H1 (cell line): ENCODE measurements around the gene FAM13C. TPM values are rescaled to one million over a fixed set of nuclear protein-coding genes. Genes with fewer than 3 reads are reported as not detected.

ENCODE experiments used
- CTCF ChIA-PET: fragments of 300-600 bp; sonication (Branson Sonifier 250); formaldehyde crosslinking; loops from one replicate; lab custom pipeline; 2021; ENCODE audit not compliant: partially characterized antibody; lab: Charles Lee
- POLR2A ChIA-PET: fragments of 300-600 bp; sonication (Branson Sonifier 250); formaldehyde crosslinking; loops from one replicate; lab custom pipeline; 2021; ENCODE audit warnings: inconsistent platforms; ENCODE audit not compliant: partially characterized antibody; lab: Charles Lee
- DNase-seq, 2 experiments: peaks; one replicate each; pipeline versions ENCODE4 v3.0.0 to v3.0.0-alpha.2; 2010 to 2022; ENCODE audit warnings: low spot score in 2 of 2, low read depth in 1 of 2, mixed read lengths in 1 of 2
- FAIRE-seq: peaks from 2 replicates; lab custom pipeline; 2011; peaks lifted over from hg19 to GRCh38; lab: Jason Lieb, UNC
- H2AFZ ChIP-seq: 2 replicates; pipeline ENCODE4 v1.8.1; 2012; ENCODE audit warnings: low read length, inconsistent platforms
- H2AK5ac ChIP-seq: 2 replicates; pipeline ENCODE4 v1.6.1; 2013; ENCODE audit warnings: low read depth, low read length
- H2BK120ac ChIP-seq: replicated peaks from 2 replicates; pipeline ENCODE3; 2013; ENCODE audit warnings: low read depth, low read length, inconsistent platforms
- H2BK12ac ChIP-seq: 2 replicates; pipeline ENCODE4 v1.6.1; 2013; ENCODE audit warnings: low read depth, low read length
- H2BK15ac ChIP-seq: 2 replicates; pipeline ENCODE4 v1.6.1; 2013; ENCODE audit warnings: low read length
- H2BK20ac ChIP-seq: 2 replicates; pipeline ENCODE4 v1.6.1; 2013; ENCODE audit warnings: low read length
- H2BK5ac ChIP-seq: 2 replicates; pipeline ENCODE4 v1.6.1; 2013; ENCODE audit warnings: low read depth, low read length
- H3K14ac ChIP-seq: 2 replicates; pipeline ENCODE4 v1.6.1; 2013; ENCODE audit warnings: inconsistent platforms; ENCODE audit not compliant: insufficient read length
- H3K18ac ChIP-seq: 2 replicates; pipeline ENCODE4 v1.6.1; 2013; ENCODE audit warnings: low read length; ENCODE audit errors: extremely low read depth
- H3K23ac ChIP-seq: 2 replicates; pipeline ENCODE4 v1.6.1; 2013; ENCODE audit warnings: inconsistent platforms; ENCODE audit not compliant: insufficient read length
- H3K23me2 ChIP-seq: 2 replicates; pipeline ENCODE4 v1.6.1; 2013; ENCODE audit warnings: low read depth, low read length
- H3K27ac ChIP-seq: 2 replicates; pipeline ENCODE4 v1.6.1; 2011; ENCODE audit warnings: low read depth, low read length, inconsistent platforms
- H3K27me3 ChIP-seq, 4 experiments: replicated peaks in 1 of 4; 1 replicate in 1 of 4; 2 replicates in 3 of 4; pipeline versions ENCODE4 v1.6.1 to v1.8.1; 2011 to 2013; ENCODE audit warnings: low read length in 3 of 4, mild to moderate bottlenecking in 3 of 4, inconsistent platforms in 2 of 4, mixed read lengths in 2 of 4, moderate library complexity in 1 of 4; ENCODE audit not compliant: control insufficient read depth in 3 of 4, insufficient read depth in 3 of 4; ENCODE audit errors: extremely low read depth in 1 of 4
- H3K36me3 ChIP-seq, 4 experiments: 2 replicates each; pipeline versions ENCODE4 v1.6.1 to v1.8.1; 2011 to 2013; ENCODE audit warnings: mild to moderate bottlenecking in 4 of 4, low read length in 3 of 4, moderate library complexity in 2 of 4, control low read depth in 1 of 4, inconsistent platforms in 1 of 4; ENCODE audit not compliant: insufficient read depth in 4 of 4, control insufficient read depth in 2 of 4
- H3K4ac ChIP-seq: replicated peaks from 2 replicates; pipeline ENCODE3; 2013; ENCODE audit warnings: low read length, low read depth, mixed read lengths, inconsistent platforms; ENCODE audit not compliant: insufficient read length
- H3K4me1 ChIP-seq, 4 experiments: replicated peaks in 1 of 4; 1 replicate in 1 of 4; 2 replicates in 3 of 4; pipeline versions ENCODE4 v1.6.1 to v1.8.1; 2011 to 2013; ENCODE audit warnings: low read length in 3 of 4, inconsistent platforms in 2 of 4, mixed read lengths in 1 of 4; ENCODE audit not compliant: insufficient read depth in 4 of 4, control insufficient read depth in 3 of 4
- H3K4me2 ChIP-seq, 2 experiments: 2 replicates each; pipeline versions ENCODE4 v1.6.1 to v1.8.1; 2011 to 2013; ENCODE audit warnings: low read depth in 2 of 2, low read length in 2 of 2, control low read depth in 1 of 2, inconsistent platforms in 1 of 2, mild to moderate bottlenecking in 1 of 2; ENCODE audit not compliant: insufficient read depth in 1 of 2
- H3K4me3 ChIP-seq, 4 experiments: fragments of 200-600, 300-600 bp in 1 of 4; sonication (generic), shearing (Covaris generic), sonication (Bioruptor Twin) in 1 of 4; 2 replicates each; pipeline versions ENCODE4 v1.5.1 to v1.8.1; 2011 to 2016; ENCODE audit warnings: low read length in 4 of 4, low read depth in 3 of 4, control low read depth in 2 of 4, inconsistent platforms in 2 of 4, mild to moderate bottlenecking in 2 of 4, mixed read lengths in 1 of 4, moderate library complexity in 1 of 4; ENCODE audit not compliant: insufficient read depth in 2 of 4; ENCODE audit errors: extremely low read depth in 1 of 4
- H3K56ac ChIP-seq: replicated peaks from 2 replicates; pipeline ENCODE3; 2013; ENCODE audit warnings: low read depth, mild to moderate bottlenecking, mixed read lengths, low read length, inconsistent platforms; ENCODE audit not compliant: insufficient read length
- H3K79me1 ChIP-seq: 2 replicates; pipeline ENCODE4 v1.6.1; 2013; ENCODE audit warnings: low read depth, low read length, control low read depth
- H3K79me2 ChIP-seq, 2 experiments: 2 replicates each; pipeline versions ENCODE4 v1.6.1 to v1.8.1; 2012 to 2013; ENCODE audit warnings: low read length in 2 of 2, mild to moderate bottlenecking in 2 of 2, inconsistent platforms in 1 of 2; ENCODE audit not compliant: insufficient read depth in 2 of 2, control insufficient read depth in 1 of 2
- H3K9ac ChIP-seq, 4 experiments: replicated peaks in 1 of 4; 1 replicate in 1 of 4; 2 replicates in 3 of 4; pipeline versions ENCODE4 v1.6.1 to v1.8.1; 2011 to 2013; ENCODE audit warnings: low read depth in 3 of 4, low read length in 3 of 4, control low read depth in 2 of 4, mild to moderate bottlenecking in 2 of 4, moderate library complexity in 2 of 4, inconsistent platforms in 1 of 4; ENCODE audit errors: extremely low read depth in 1 of 4
- H3K9me3 ChIP-seq, 2 experiments: 2 replicates each; pipeline versions ENCODE4 v1.6.1 to v1.8.1; 2012 to 2013; ENCODE audit warnings: mild to moderate bottlenecking in 2 of 2, moderate library complexity in 2 of 2, control low read depth in 1 of 2, inconsistent platforms in 1 of 2, low read depth in 1 of 2, low read length in 1 of 2, mixed read lengths in 1 of 2; ENCODE audit not compliant: insufficient read depth in 2 of 2
- H4K20me1 ChIP-seq, 2 experiments: replicated peaks in 1 of 2; 2 replicates each; pipeline versions ENCODE3 to v1.8.1; 2011 to 2013; ENCODE audit warnings: inconsistent platforms in 2 of 2, low read length in 2 of 2, mild to moderate bottlenecking in 1 of 2; ENCODE audit not compliant: insufficient read depth in 2 of 2, control insufficient read depth in 1 of 2
- H4K5ac ChIP-seq: 2 replicates; pipeline ENCODE4 v1.6.1; 2013; ENCODE audit warnings: low read length, low read depth, mixed read lengths, inconsistent platforms; ENCODE audit not compliant: insufficient read length
- H4K8ac ChIP-seq: 2 replicates; pipeline ENCODE4 v1.8.0; 2013; ENCODE audit warnings: mild to moderate bottlenecking, moderate library complexity, low read length, inconsistent platforms; ENCODE audit not compliant: insufficient read depth; ENCODE audit errors: extremely low read depth
- H4K91ac ChIP-seq: replicated peaks from 2 replicates; pipeline ENCODE3; 2013; ENCODE audit warnings: low read length, mixed read lengths, inconsistent platforms; ENCODE audit not compliant: insufficient read length
- BRCA1 ChIP-seq: IDR thresholded peaks from 2 replicates; pipeline ENCODE4 v1.6.1; 2012; ENCODE audit warnings: low read depth, low read length, improper control_type of control experiment
- CBX8 ChIP-seq: fragments of 300-800, 300-1000 bp; sonication (generic); IDR thresholded peaks from 2 replicates; pipeline ENCODE4 v1.7.1; 2016; ENCODE audit warnings: low read depth, low read length, borderline replicate concordance
- CHD1 ChIP-seq: IDR thresholded peaks from 2 replicates; pipeline ENCODE4 v1.6.1; 2012; ENCODE audit warnings: low read depth, low read length, improper control_type of control experiment
- HDAC6 ChIP-seq: IDR thresholded peaks from one replicate; pipeline ENCODE4 v1.7.1; 2012; ENCODE audit warnings: low read depth, mild to moderate bottlenecking, inconsistent platforms, low read length, moderate library complexity
- NRF1 ChIP-seq: IDR thresholded peaks from 2 replicates; pipeline ENCODE4 v1.6.1; 2011; ENCODE audit warnings: mild to moderate bottlenecking, low read depth, low read length, improper control_type of control experiment
- RAD21 ChIP-seq, 2 experiments: IDR thresholded peaks in 1 of 2; conservative IDR thresholded peaks in 1 of 2; 2 replicates each; pipeline ENCODE4 v1.6.1; 2011; ENCODE audit warnings: low read depth in 2 of 2, low read length in 2 of 2, improper control_type of control experiment in 1 of 2, inconsistent platforms in 1 of 2, mild to moderate bottlenecking in 1 of 2, moderate library complexity in 1 of 2
- WGBS, 2 experiments: shearing (Covaris generic) in 1 of 2; methylation state at CpG; one replicate each; pipeline versions ENCODE4 v1.1.6 to v1.1.7; 2013 to 2015; ENCODE audit warnings: low lambda C conversion rate in 2 of 2, mixed read lengths in 2 of 2, inconsistent platforms in 1 of 2, low coverage in 1 of 2, missing lambda C conversion rate in 1 of 2; ENCODE audit not compliant: insufficient replicate concordance in 2 of 2, insufficient coverage in 1 of 2, insufficient read length in 1 of 2; ENCODE audit errors: extremely low coverage in 1 of 2, missing lambda C conversion rate in 1 of 2; 5-methylcytosine and 5-hydroxymethylcytosine counted together
- polyA plus RNA-seq, 7 experiments: library from polyadenylated mRNA; depleted of rRNA in 3 of 7; stranded (reverse) in 5 of 7; unstranded in 2 of 7; fragments of >200 nt in 5 of 7; fragments of 200-250 nt in 2 of 7; gene quantifications; 1 replicate in 5 of 7; 2 replicates in 1 of 7; 4 replicates in 1 of 7; pipeline versions ENCODE4 v1.2.1 to v1.2.3, GENCODE V29; 2011 to 2013; ENCODE audit warnings: missing spikeins in 2 of 7, mixed read lengths in 2 of 7
- total RNA-seq: library from RNA; stranded (reverse); fragmentation: NEBNext Ultra II Directional; extraction: Animal tissue kit (Norgen Biotek cat#: 25700); gene quantifications from 2 replicates; pipeline ENCODE4 v1.2.1, GENCODE V29; 2021

FAM13C gene
- total and polyA plus RNA-seq, 2 of the 8 experiments (the other 6 are each of a cell fraction or from before 2014, with no cell fraction given) = 0.56 to 0.62 TPM

GRCh38 chr10:59350558-59350957 lies 11.8 kb downstream of the FAM13C start:
- H4K5ac ChIP-seq = no peak overlapping the region
- 91% methylated on average over 2 of the region's 2 CpGs; no CpG with 5 or more reads in 1 of the 2 experiments for WGBS, 2 experiments
- H3K27ac ChIP-seq = no peak overlapping the region
- H3K79me2 ChIP-seq = no peaks in the 10 kb centered on the region
- no peaks in the 10 kb centered on the region for H3K4me1 ChIP-seq
- no peaks in the 10 kb centered on the region for H3K36me3 ChIP-seq
- H2AFZ ChIP-seq = no peak overlapping the region
- no peak overlapping the region for H2BK12ac ChIP-seq
- H3K23ac ChIP-seq = no peak overlapping the region
- H2BK15ac ChIP-seq = no peak overlapping the region
- no peaks in the 10 kb centered on the region for H3K27me3 ChIP-seq
- H3K4me2 ChIP-seq = no peak overlapping the region
- ChIA-PET POLR2A (no interaction called here), CTCF (no interaction called here)
- FAIRE-seq (no peak), DNase-seq (no peak)
- no peak overlapping the region for H3K4me3 ChIP-seq
- no peaks in the 10 kb centered on the region for H3K79me1 ChIP-seq
- no peak overlapping the region for H2BK20ac ChIP-seq
- no peak overlapping the region for H2AK5ac ChIP-seq
- no peak overlapping the region for H4K91ac ChIP-seq
- no peak overlapping the region for H3K14ac ChIP-seq
- H3K23me2 ChIP-seq = no peaks in the 10 kb centered on the region
- H3K18ac ChIP-seq = no peak overlapping the region
- no peaks in the 10 kb centered on the region for H3K9me3 ChIP-seq
- H4K20me1 ChIP-seq = no peaks in the 10 kb centered on the region
- H2BK5ac ChIP-seq = no peak overlapping the region
- no peak for TF ChIP-seq RAD21 (IDR thresholded peaks at IDR 0.05 in 1 of 2, conservative IDR thresholded peaks at IDR 0.05 in 1 of 2; ENCODE audit: low read depth in 2 of 2, low read length in 2 of 2)
- no peak for TF ChIP-seq BRCA1
- no peak for TF ChIP-seq CBX8
- TF ChIP-seq NRF1 = no peak
- TF ChIP-seq CHD1 = no peak
- no peak for TF ChIP-seq HDAC6
- H3K9ac ChIP-seq = no peak overlapping the region
- no peak overlapping the region for H2BK120ac ChIP-seq
- H4K8ac ChIP-seq = no peak overlapping the region
- H3K4ac ChIP-seq = no peak overlapping the region
- no peak overlapping the region for H3K56ac ChIP-seq
